Epithelial cell of esophagus (primary cell): ENCODE results near the gene MUC5AC.

Experiments used
- DNase-seq: peaks from one replicate; pipeline ENCODE4 v3.0.0; 2010; ENCODE audit warnings: low read depth
- H3K4me3 ChIP-seq: 2 replicates; pipeline ENCODE4 v1.5.1; 2011; ENCODE audit warnings: mild to moderate bottlenecking, low read length, control low read depth
- CTCF ChIP-seq: IDR thresholded peaks from 2 replicates; pipeline ENCODE4 v1.5.1; 2011; ENCODE audit warnings: low read depth, mild to moderate bottlenecking, low read length, control low read depth, inconsistent platforms; ENCODE audit not compliant: insufficient read depth; ENCODE audit errors: missing control alignments

Gene MUC5AC

GRCh38 chr11:1221848-1222311, 64.1 kb downstream of the MUC5AC start:
- no peak overlapping the region for H3K4me3 ChIP-seq
- DNase-seq = no peak
- TF ChIP-seq CTCF = no peak

GRCh38 chr11:1222491-1223345, 65.0 kb downstream of the MUC5AC start, which contains the start of gene MUC5B:
TSS of gene MUC5B (plus strand) at chr11:1223066. CDS start at chr11:1223124, 58 bp downstream.
- H3K4me3 ChIP-seq = no peak within 1 kb of the TSS
- TF ChIP-seq CTCF = no peak
- no peak for DNase-seq

GRCh38 chr11:1223346-1224110, 65.8 kb downstream of the MUC5AC start:
- no peak for DNase-seq
- no peak for TF ChIP-seq CTCF
- H3K4me3 ChIP-seq = no peak overlapping the region

GRCh38 chr11:1224111-1224490, 66.3 kb downstream of the MUC5AC start:
- TF ChIP-seq CTCF = no peak
- no peak for DNase-seq
- no peak overlapping the region for H3K4me3 ChIP-seq

- no peak overlapping the region for H3K4me3 ChIP-seq
- DNase-seq = no peak
- no peak for TF ChIP-seq CTCF
These were observed 67.0 kb downstream of the MUC5AC start for GRCh38 chr11:1224491-1225385.

- no peak for TF ChIP-seq CTCF
- DNase-seq = no peak
These were observed 67.9 kb downstream of the MUC5AC start for GRCh38 chr11:1225386-1226225.

More at GRCh38 chr11:1225386-1226225, 67.9 kb downstream of the MUC5AC start:
- no peak overlapping the region for H3K4me3 ChIP-seq
